GM21717 (cell line): ENCODE measurements around the gene APOBEC3C.
"Not testable (repeated sequence)": the region's sequence is repeated elsewhere in the genome, so short reads cannot be mapped to it uniquely, and the experiment has no call there.

Experiments
- ATAC-seq: cut with Tn5 transposase; IDR thresholded peaks from one replicate; pipeline ENCODE4 v1.9.1; 2021; ENCODE audit warnings: mild to moderate bottlenecking, moderate library complexity; ENCODE audit not compliant: unreplicated experiment

Gene APOBEC3C

GRCh38 chr22:39055658-39056057 lies 41.6 kb downstream of the APOBEC3C start:
- no peak for ATAC-seq

- ATAC-seq: not testable (repeated sequence)
These were observed 47.2 kb downstream of the APOBEC3C start for GRCh38 chr22:39061290-39061689.

GRCh38 chr22:39061951-39062350 lies 47.9 kb downstream of the APOBEC3C start:
- ATAC-seq: not testable (repeated sequence)

GRCh38 chr22:39063904-39064303 lies 49.8 kb downstream of the APOBEC3C start:
- not testable (repeated sequence) for ATAC-seq

- not testable (repeated sequence) for ATAC-seq
These were observed 52.6 kb downstream of the APOBEC3C start for GRCh38 chr22:39066442-39067276.

- ATAC-seq: no peak
These were observed 54.2 kb downstream of the APOBEC3C start for GRCh38 chr22:39068033-39068785.
